Measurements from ENCODE around the gene LMTK2.
"Not testable (repeated sequence)": the region's sequence is repeated elsewhere in the genome, so short reads cannot be mapped to it uniquely, and the experiment has no call there.

Gene LMTK2

GRCh38 chr7:98107313-98107721 lies 655 bp downstream of the LMTK2 start:
- DNase-seq = peak; percentile 35

GRCh38 chr7:98110249-98111022 lies 3.8 kb downstream of the LMTK2 start:
- no peak for DNase-seq

DNA sequence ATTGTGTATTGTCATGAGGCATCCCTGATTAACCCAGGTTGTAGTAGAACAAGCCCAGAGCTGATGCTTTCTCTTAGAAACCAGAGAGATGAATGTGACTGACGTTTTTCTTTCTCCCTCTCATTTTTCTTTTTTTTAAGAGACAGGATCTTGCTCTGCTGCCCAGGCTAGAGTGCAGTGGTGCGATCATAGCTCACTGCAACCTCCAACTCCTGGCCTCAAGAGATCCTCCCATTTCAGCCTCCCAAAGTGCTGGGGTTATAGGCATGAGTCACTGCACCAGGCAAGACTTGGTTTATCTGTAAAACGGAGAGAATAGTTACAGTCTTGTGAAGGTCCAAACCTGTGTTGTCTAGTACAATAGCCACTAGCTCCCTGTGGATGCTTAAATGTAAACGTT lies 5.4 kb downstream of the LMTK2 start:
- DNase-seq = no peak

- no peak for DNase-seq
Observed at GRCh38 chr7:98115746-98116525, 9.3 kb downstream of the LMTK2 start.

DNA sequence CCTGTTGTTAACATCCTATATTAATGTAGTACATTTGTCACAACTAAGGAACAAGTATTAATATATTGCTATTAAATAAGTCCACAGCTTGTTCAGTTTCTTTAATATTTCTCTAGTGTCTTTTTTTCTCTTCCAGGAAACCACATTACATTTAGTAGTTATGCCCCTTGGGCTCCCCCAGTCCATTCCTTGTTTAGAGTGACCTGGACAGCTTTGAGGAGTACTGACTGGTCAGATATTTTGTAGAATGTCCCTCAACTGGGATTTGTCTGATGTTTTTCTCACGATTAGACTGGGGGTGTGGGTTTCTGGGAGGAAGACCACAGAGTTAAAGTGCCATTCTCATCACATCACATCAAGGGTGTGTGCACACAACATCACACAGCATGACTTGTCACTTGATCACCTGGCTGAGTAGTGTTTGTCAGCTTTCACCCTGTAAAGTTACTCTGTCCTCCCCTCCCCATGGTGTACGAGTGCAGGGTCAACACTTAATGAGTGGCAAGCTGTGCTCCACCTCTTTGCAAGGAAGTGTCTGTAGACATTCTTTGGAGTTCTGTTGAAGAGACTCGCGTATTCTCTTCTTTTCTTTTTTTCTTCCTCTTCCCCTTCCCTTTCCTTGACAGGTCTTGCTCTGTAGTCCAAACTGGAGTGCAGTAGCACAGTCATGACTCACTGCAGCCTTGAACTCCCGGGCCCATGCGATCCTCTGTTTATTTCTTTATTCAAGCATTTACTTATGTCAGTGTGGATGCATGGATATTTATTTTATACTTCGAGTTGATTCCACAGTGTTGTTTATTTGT lies 10.2 kb downstream of the LMTK2 start:
- DNase-seq = no peak

- DNase-seq = no peak
Observed at GRCh38 chr7:98119256-98119918, 12.7 kb downstream of the LMTK2 start.

- DNase-seq = no peak
Observed at GRCh38 chr7:98120559-98120958, 13.9 kb downstream of the LMTK2 start.

GRCh38 chr7:98121388-98121787 lies 14.7 kb downstream of the LMTK2 start:
- not testable (repeated sequence) for DNase-seq

DNA sequence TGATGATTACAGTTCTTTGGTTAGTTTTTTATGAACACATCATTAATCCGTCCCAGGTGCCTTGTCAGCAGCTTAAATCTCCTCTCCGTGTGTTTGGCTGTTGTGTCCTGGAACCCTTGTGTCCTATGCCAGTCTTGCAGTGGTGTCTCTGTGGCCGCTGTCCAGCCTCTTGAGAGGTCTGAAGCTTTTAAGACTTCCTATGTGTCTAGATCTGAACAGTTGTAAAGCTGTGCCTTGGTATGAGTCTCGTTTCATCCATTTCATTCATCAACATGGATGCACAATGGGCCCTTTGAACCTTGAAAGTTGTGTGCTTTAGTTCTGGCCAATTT lies 16.7 kb downstream of the LMTK2 start:
- no peak for DNase-seq

DNA sequence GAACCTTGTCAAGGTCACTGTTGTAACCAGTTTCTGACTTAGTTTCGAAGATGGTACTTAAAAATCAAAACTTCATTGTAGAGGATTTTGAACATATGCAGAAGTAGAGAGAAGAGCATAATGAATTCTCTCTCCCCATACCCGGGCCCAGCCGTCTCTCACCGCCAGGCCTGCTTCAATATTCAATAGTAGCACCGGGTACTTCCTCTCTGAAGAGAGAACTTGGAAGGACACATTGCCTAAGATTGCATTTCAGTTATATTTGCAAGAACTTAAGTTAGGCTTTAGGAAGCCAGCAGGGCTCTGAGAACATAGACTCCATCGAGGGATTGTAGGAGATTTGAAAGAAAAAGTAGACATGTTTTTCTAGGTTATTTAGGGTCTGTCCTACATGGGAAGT lies 19.1 kb downstream of the LMTK2 start:
- DNase-seq = no peak

DNA sequence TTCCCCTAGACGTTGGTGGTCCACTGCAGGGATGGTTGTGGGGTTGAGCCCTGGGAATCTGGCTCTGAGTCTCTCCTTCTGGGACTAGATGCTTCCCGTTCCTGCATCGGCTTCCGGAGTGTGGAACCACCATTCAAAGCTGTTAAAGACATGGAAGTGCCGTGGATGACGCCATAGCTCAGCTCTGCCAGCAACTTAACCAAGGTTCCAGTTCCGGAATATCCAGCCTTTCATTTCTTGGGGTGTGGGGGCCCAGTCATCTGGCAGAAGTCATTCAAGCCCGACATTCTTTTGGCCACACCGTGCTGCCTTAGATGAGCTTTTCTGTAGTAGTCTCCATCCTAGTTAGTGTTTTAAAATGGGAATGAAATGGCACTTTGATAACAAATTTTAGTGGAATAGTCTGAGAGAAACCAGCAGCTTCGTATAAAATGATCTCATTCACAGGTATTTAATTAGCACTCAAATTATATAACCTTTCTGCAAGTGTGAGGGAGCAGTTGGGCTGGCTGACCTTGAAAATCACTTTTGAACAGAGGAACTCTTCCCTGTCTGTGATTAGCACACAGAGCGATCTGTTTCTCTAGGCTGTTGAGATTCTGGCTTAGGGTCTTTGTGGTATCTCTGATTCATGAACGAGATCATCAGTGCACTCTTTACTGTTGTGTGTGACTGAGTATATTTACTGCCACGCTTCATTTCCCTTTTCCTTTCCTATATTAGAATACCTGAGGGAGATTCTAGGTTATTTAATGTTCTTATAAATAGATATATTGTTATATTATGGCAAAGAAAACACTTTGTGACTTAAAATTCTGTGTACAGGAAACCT lies 19.9 kb downstream of the LMTK2 start:
- DNase-seq = no peak

DNA sequence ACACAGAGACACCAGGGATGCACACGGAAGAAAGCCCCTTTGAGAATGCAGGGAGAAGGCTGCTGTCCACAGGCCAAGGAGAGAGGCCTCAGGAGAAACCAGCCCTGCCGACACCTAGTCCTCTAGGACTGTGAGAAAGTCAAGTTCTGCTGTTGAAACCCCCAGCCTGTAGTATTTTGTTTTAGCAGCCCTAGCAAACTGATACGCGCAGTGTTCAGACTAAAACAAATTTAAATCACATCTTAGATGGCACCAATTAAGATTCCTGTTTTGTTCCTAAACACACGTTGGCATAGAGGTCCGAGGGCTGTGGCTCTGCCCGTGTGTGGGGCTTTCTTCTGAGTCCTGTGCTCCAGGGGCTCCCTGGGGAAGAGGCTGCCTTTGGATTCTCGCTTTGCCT lies 21.7 kb downstream of the LMTK2 start:
- no peak for DNase-seq

- no peak for DNase-seq
Observed at GRCh38 chr7:98130959-98131358, 24.3 kb downstream of the LMTK2 start.

DNA sequence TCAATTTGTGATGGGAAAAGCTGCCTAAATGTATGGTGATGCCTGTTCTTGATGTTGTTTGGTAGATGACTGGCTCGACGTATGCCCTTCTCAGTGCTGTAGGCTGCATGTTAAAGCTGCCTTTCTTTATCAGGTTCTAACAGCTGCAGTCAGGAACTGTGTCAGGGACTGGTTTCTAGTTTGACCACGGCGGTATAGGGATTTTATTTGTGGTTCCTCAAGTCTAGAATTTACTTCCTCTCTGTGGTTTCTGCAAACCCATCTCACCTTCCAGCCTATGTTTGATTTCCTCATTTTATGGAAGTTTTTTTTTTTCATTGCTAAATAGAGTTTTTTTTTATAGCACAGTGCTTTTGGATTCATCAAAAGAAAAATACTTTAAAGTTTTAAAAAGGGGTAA lies 26.5 kb downstream of the LMTK2 start:
- DNase-seq = no peak

- DNase-seq = no peak
Observed at GRCh38 chr7:98133621-98134303, 27.1 kb downstream of the LMTK2 start.

DNA sequence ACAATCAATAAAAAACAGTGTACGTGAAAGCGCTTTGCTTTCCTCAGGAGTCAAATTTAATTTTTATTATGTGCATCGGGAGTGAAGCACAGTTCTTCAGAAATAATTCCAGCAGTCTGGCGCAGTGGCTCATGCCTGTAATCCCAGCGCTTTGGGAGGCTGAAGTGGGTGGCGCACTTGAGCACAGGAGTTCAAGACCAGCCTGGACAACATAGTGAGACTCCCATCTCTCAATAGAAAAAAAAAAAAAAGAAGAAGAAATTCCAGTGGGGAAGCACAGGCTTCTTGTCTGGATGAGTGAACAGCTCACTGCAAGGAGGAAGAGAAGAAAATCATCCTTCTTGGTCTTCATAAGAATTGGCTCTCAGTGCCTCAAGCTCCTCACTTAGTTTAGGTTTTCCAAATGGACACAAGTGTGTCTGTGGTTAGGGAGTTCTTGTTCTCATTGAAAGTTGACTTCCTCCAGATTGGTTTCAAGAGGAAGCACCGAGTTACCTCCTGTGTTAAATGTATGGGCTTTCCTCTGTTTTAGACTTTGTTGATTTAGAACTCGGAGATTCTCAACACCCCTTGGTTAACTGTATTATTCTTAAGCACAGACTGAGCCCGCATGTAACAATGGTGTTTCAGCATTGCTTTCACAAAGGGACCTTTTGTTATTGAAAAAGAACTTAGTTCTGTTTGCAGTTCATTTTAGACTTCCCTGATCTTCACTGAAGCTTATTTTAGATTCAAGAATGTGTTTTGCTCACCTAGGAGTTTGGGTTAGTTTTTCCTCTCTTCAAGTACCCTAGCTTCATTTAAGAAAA lies 28.0 kb downstream of the LMTK2 start:
- no peak for DNase-seq

DNA sequence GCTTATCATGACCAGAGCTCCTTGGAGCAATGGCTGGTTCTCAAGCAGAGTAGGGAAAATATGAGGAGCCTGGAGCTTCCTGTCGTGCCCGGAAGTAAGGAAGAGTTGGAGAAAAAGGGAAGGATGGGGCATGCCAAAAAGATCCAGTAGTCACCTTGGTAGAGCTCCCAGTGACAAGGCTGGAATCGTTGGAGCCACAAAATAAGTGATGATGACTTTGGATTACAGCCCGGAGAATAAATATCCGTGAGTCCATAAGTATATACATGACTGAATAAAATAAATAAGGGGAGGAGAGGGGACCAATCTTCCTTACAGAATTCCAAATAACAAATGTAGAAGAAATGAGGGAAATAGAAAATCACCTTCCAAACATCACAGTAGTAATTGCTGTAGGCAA lies 29.3 kb downstream of the LMTK2 start:
- no peak for DNase-seq

GRCh38 chr7:98136423-98136822 lies 29.8 kb downstream of the LMTK2 start:
- DNase-seq = no peak

- DNase-seq = no peak
Observed at GRCh38 chr7:98137134-98137825, 30.6 kb downstream of the LMTK2 start.

- no peak for DNase-seq
Observed at GRCh38 chr7:98137826-98138151, 31.1 kb downstream of the LMTK2 start.

Data from activated naive CD4-positive, alpha-beta T cell treated with anti-CD3 and anti-CD28 coated beads, Interleukin-2, amount 50 U/mL, for 16 hours (primary cell).